ENCODE results near the gene LPIN2. TPM values are rescaled to one million over a fixed set of nuclear protein-coding genes. Genes with fewer than 3 reads are reported as not detected.

The LPIN2 gene
- total RNA-seq, 4 donors from 2014 or later: 4.2 to 8.6 (median 6.7) TPM

GRCh38 chr18:3016585-3017297 lies 3.8 kb upstream of the LPIN2 start:
- intact Hi-C loops (cut with DNase I; ENCODE audit: low total_unique reads): no loop called here
- H3K4me3 ChIP-seq (ENCODE audit: low read depth, poor library complexity, severe bottlenecking): no peak overlapping the region
- no peak for DNase-seq (ENCODE audit: low spot score in 2 of 2)
- 65 to 72% methylated on average over 3 of the region's 3 CpGs for WGBS, 2 donors
- TF ChIP-seq CTCF (IDR thresholded peaks at IDR 0.05) (no peak), POLR2A (IDR thresholded peaks at IDR 0.05) (no peak)

- H3K4me3 ChIP-seq (ENCODE audit: low read depth, poor library complexity, severe bottlenecking): no peak overlapping the region
- DNase-seq (ENCODE audit: low spot score in 2 of 2): no peak
- intact Hi-C loops (cut with DNase I; ENCODE audit: low total_unique reads): no loop called here
- TF ChIP-seq CTCF (IDR thresholded peaks at IDR 0.05) (no peak), POLR2A (IDR thresholded peaks at IDR 0.05) (no peak)
- 76% methylated on average over 4 of the region's 4 CpGs for WGBS, 2 donors
These were observed 2.9 kb upstream of the LPIN2 start for GRCh38 chr18:3015851-3016250.

- no peak for TF ChIP-seq POLR2A (IDR thresholded peaks at IDR 0.05)
- TF ChIP-seq CTCF (IDR thresholded peaks at IDR 0.05): no peak
These were observed 2.3 kb upstream of the LPIN2 start for GRCh38 chr18:3015204-3015592.

GRCh38 chr18:3014503-3015203 lies 1.7 kb upstream of the LPIN2 start:
- TF ChIP-seq CTCF (IDR thresholded peaks at IDR 0.05) (no peak), POLR2A (IDR thresholded peaks at IDR 0.05) (no peak)
- DNase-seq (ENCODE audit: low spot score in 2 of 2): no peak
- H3K4me3 ChIP-seq (ENCODE audit: low read depth, poor library complexity, severe bottlenecking): no peak overlapping the region
- intact Hi-C loops (cut with DNase I; ENCODE audit: low total_unique reads): no loop called here
- WGBS, 2 donors: 40 to 52% methylated on average over 7 of the region's 7 CpGs

More at GRCh38 chr18:3015204-3015592, 2.3 kb upstream of the LPIN2 start:
- intact Hi-C loops (cut with DNase I; ENCODE audit: low total_unique reads): no loop called here
- DNase-seq (ENCODE audit: low spot score in 2 of 2): no peak
- no peak overlapping the region for H3K4me3 ChIP-seq (ENCODE audit: low read depth, poor library complexity, severe bottlenecking)
- WGBS, 2 donors: 30 to 31% methylated on average over 4 of the region's 4 CpGs

- intact Hi-C loops (cut with DNase I; ENCODE audit: low total_unique reads): no loop called here
- DNase-seq (ENCODE audit: low spot score in 2 of 2): peak in 1 of 2 donors; percentile 91
- H3K4me3 ChIP-seq (ENCODE audit: low read depth, poor library complexity, severe bottlenecking): peak overlapping the region; percentile 71
- 3 to 4% methylated on average over 15 to 25 of the region's 78 CpGs for WGBS, 2 donors
- TF ChIP-seq CTCF (IDR thresholded peaks at IDR 0.05): no peak
- no peak for TF ChIP-seq POLR2A (IDR thresholded peaks at IDR 0.05)
These were observed 564 bp downstream of the LPIN2 start for GRCh38 chr18:3012136-3013023.

All from lower leg skin (tissue), 4 donors.